HEK293 (cell line): ENCODE data around the gene PPP1R3E.
"Not testable (repeated sequence)": the region's sequence is repeated elsewhere in the genome, so short reads cannot be mapped to it uniquely, and the experiment has no call there.

Experiments
- CTCF ChIA-PET: fragments of 350-600 bp; formaldehyde crosslinking; extraction: SDS; loops from one replicate; lab custom pipeline; 2021; ENCODE audit warnings: antibody characterized with exemption; lab: Yijun Ruan, JAX
- POLR2A ChIA-PET: fragments of 300-600 bp; formaldehyde crosslinking; extraction: SDS; loops from one replicate; lab custom pipeline; 2020; ENCODE audit warnings: antibody characterized with exemption, inconsistent platforms; lab: Yijun Ruan, JAX
- H3K27ac ChIP-seq: fragments of 200-500 bp; sonication (Bioruptor generic); 2 replicates; pipeline ENCODE4 v1.5.1; 2014; ENCODE audit warnings: low read depth, low read length, control low read depth, inconsistent platforms; ENCODE audit errors: extremely low read depth
- H3K36me3 ChIP-seq, 2 experiments: fragments of 200-500 bp in 1 of 2; sonication (Bioruptor generic) in 1 of 2; 1 replicate in 1 of 2; 2 replicates in 1 of 2; pipeline ENCODE4 v1.5.1; 2014 to 2017; ENCODE audit warnings: inconsistent platforms in 2 of 2, low read length in 2 of 2; ENCODE audit not compliant: control insufficient read depth in 2 of 2, insufficient read depth in 1 of 2
- H3K4me1 ChIP-seq: fragments of 200-500 bp; sonication (Bioruptor generic); 2 replicates; pipeline ENCODE4 v1.5.1; 2014; ENCODE audit warnings: mild to moderate bottlenecking, low read length, inconsistent platforms; ENCODE audit not compliant: control insufficient read depth, insufficient read depth
- H3K4me3 ChIP-seq: 2 replicates; pipeline ENCODE4 v1.5.1; 2011; ENCODE audit warnings: low read depth, mild to moderate bottlenecking, control low read depth, low read length, moderate library complexity
- H3K9me3 ChIP-seq: fragments of 200-500 bp; sonication (Bioruptor generic); 2 replicates; pipeline ENCODE4 v1.5.1; 2014; ENCODE audit warnings: low read depth, low read length, inconsistent platforms; ENCODE audit not compliant: control insufficient read depth, insufficient read depth
- IKZF3 ChIP-seq: fragments of 450-650 bp; IDR thresholded peaks from 2 replicates; pipeline ENCODE4 v1.5.0; 2018; ENCODE audit warnings: missing biosample characterization, mild to moderate bottlenecking, missing genetic modification characterization, moderate library complexity
- INSM2 ChIP-seq: fragments of 450-650 bp; formaldehyde crosslinking; IDR thresholded peaks from 2 replicates; pipeline ENCODE4 v1.5.1; 2016; ENCODE audit warnings: missing biosample characterization, missing genetic modification characterization
- KLF7 ChIP-seq: fragments of 450-650 bp; formaldehyde crosslinking; IDR thresholded peaks from 2 replicates; pipeline ENCODE4 v1.5.1; 2016; ENCODE audit warnings: missing biosample characterization, missing genetic modification characterization, borderline replicate concordance
- KLF8 ChIP-seq: fragments of 450-650 bp; formaldehyde crosslinking; IDR thresholded peaks from 2 replicates; pipeline ENCODE4 v1.5.1; 2016; ENCODE audit warnings: missing biosample characterization, missing genetic modification characterization
- MEIS1 ChIP-seq: sonication (generic); formaldehyde crosslinking; IDR thresholded peaks from 2 replicates; pipeline ENCODE4 v1.8.1; 2022; ENCODE audit warnings: missing genetic modification reagents, mild to moderate bottlenecking, borderline replicate concordance
- MZF1 ChIP-seq: fragments of 450-650 bp; formaldehyde crosslinking; IDR thresholded peaks from 2 replicates; pipeline ENCODE4 v1.5.1; 2017; ENCODE audit warnings: missing biosample characterization, missing genetic modification characterization, borderline replicate concordance
- PRDM1 ChIP-seq: fragments of 450-650 bp; formaldehyde crosslinking; IDR thresholded peaks from 2 replicates; pipeline ENCODE4; 2016; ENCODE audit warnings: missing biosample characterization, missing genetic modification characterization
- SP3 ChIP-seq: fragments of 450-650 bp; formaldehyde crosslinking; IDR thresholded peaks from 2 replicates; pipeline ENCODE4 v1.5.1; 2016; ENCODE audit warnings: missing biosample characterization, missing genetic modification characterization
- ZBTB11 ChIP-seq: fragments of 450-650 bp; formaldehyde crosslinking; conservative IDR thresholded peaks from 2 replicates; pipeline ENCODE4 v1.5.1; 2016; ENCODE audit warnings: low read depth, missing biosample characterization, missing genetic modification characterization
- ZFHX2 ChIP-seq: fragments of 450-650 bp; formaldehyde crosslinking; conservative IDR thresholded peaks from 2 replicates; pipeline ENCODE4 v1.5.1; 2016; ENCODE audit warnings: missing biosample characterization, missing genetic modification characterization
- ZFP69B ChIP-seq: fragments of 450-650 bp; formaldehyde crosslinking; IDR thresholded peaks from 2 replicates; pipeline ENCODE4 v1.5.1; 2016; ENCODE audit warnings: missing biosample characterization, missing genetic modification characterization
- ZNF157 ChIP-seq: fragments of 450-650 bp; formaldehyde crosslinking; IDR thresholded peaks from 2 replicates; pipeline ENCODE4 v1.5.1; 2016; ENCODE audit warnings: missing biosample characterization, missing genetic modification characterization
- ZNF302 ChIP-seq: fragments of 450-650 bp; formaldehyde crosslinking; IDR thresholded peaks from 2 replicates; pipeline ENCODE4 v1.5.1; 2016; ENCODE audit warnings: missing biosample characterization, missing genetic modification characterization, low read depth
- ZNF366 ChIP-seq: fragments of 450-650 bp; formaldehyde crosslinking; conservative IDR thresholded peaks from 2 replicates; pipeline ENCODE4 v1.5.1; 2016; ENCODE audit warnings: missing biosample characterization, missing genetic modification characterization
- ZNF426 ChIP-seq: fragments of 450-650 bp; formaldehyde crosslinking; IDR thresholded peaks from 2 replicates; pipeline ENCODE4 v1.5.1; 2017; ENCODE audit warnings: missing biosample characterization, missing genetic modification characterization, mild to moderate bottlenecking, inconsistent platforms, moderate library complexity
- ZNF513 ChIP-seq: fragments of 450-650 bp; IDR thresholded peaks from 2 replicates; pipeline ENCODE4 v1.5.1; 2018; ENCODE audit warnings: missing biosample characterization, missing genetic modification characterization
- ZNF585B ChIP-seq: fragments of 450-650 bp; formaldehyde crosslinking; IDR thresholded peaks from 2 replicates; pipeline ENCODE4 v1.5.1; 2016; ENCODE audit warnings: missing biosample characterization, missing genetic modification characterization
- ZNF621 ChIP-seq: fragments of 450-650 bp; formaldehyde crosslinking; IDR thresholded peaks from 2 replicates; pipeline ENCODE4 v1.5.1; 2017; ENCODE audit warnings: missing biosample characterization, missing genetic modification characterization
- ZNF624 ChIP-seq: fragments of 450-650 bp; formaldehyde crosslinking; IDR thresholded peaks from 2 replicates; pipeline ENCODE4 v1.5.1; 2017; ENCODE audit warnings: missing biosample characterization, missing genetic modification characterization
- ZNF692 ChIP-seq: fragments of 450-650 bp; formaldehyde crosslinking; IDR thresholded peaks from 2 replicates; pipeline ENCODE4 v1.5.1; 2016; ENCODE audit warnings: missing biosample characterization, missing genetic modification characterization
- ZNF830 ChIP-seq: fragments of 450-650 bp; IDR thresholded peaks from 2 replicates; pipeline ENCODE4 v1.5.0; 2018; ENCODE audit warnings: missing biosample characterization, missing genetic modification characterization, low read depth, mild to moderate bottlenecking, moderate library complexity

PPP1R3E gene

GRCh38 chr14:23326491-23327332 lies 24.1 kb upstream of the PPP1R3E start (continued):
- 0 out of 2 replicates have a peak, but pooled peaks have one; percentile 6 for TF ChIP-seq ZNF513 (tag by site-specific recombination)
- no peak for TF ChIP-seq ZNF692 (tag by site-specific recombination)
- TF ChIP-seq ZFHX2 (tag by site-specific recombination) = no peak
- TF ChIP-seq ZNF585B (tag by site-specific recombination) = no peak
- no peak for TF ChIP-seq ZNF366

- H3K36me3 ChIP-seq = peaks cover 25 to 37% of the 10 kb centered on the region in 2 experiments
- not testable (repeated sequence) for H3K4me1 ChIP-seq, H3K9me3 ChIP-seq, H3K4me3 ChIP-seq, H3K27ac ChIP-seq
- ChIA-PET CTCF (interaction anchor here (1.2 to 5.1 kb wide), 3 partner anchors 55 to 257 kb away, joined by 3 to 61 read pairs (median 6); no protein-coding TSS in a partner anchor), POLR2A (interaction anchor here (2.0 to 2.7 kb wide), 3 partner anchors 19 to 54 kb away, joined by 11 to 12 read pairs (median 12); partner anchors contain the start of genes BCL2L2 and PPP1R3E)
- 0 out of 2 replicates have a peak, but pooled peaks have one; percentile 40 for TF ChIP-seq IKZF3 (tag by site-specific recombination)
Measured at GRCh38 chr14:23325746-23326145, 23.1 kb upstream of the PPP1R3E start.

GRCh38 chr14:23324993-23325392 lies 22.3 kb upstream of the PPP1R3E start:
- CTCF ChIA-PET = interaction anchor here (1.0 kb wide), 1 partner anchor 55 kb away, joined by 4 read pairs; no protein-coding TSS in a partner anchor
- Histone ChIP-seq H3K9me3 (no peaks in the 10 kb centered on the region), H3K36me3 (peaks cover 25 to 37% of the 10 kb centered on the region in 2 experiments), H3K4me1 (peaks cover 11% of the 10 kb centered on the region), H3K4me3 (no peak overlapping the region), H3K27ac (no peak overlapping the region)
- POLR2A ChIA-PET = no interaction called here
- no peak for TF ChIP-seq SP3 (tag by site-specific recombination)
- no peak for TF ChIP-seq PRDM1 (tag by site-specific recombination)
- TF ChIP-seq ZBTB11 (tag by site-specific recombination) = no peak
- TF ChIP-seq INSM2 (tag by site-specific recombination) = no peak
- TF ChIP-seq MEIS1 (CRISPR knock-in tag) = no peak
- no peak for TF ChIP-seq KLF7 (tag by site-specific recombination)
- no peak for TF ChIP-seq ZNF624 (tag by site-specific recombination)
- no peak for TF ChIP-seq MZF1 (tag by site-specific recombination)
- no peak for TF ChIP-seq ZNF157 (tag by site-specific recombination)
- no peak for TF ChIP-seq ZNF830 (tag by site-specific recombination)
- TF ChIP-seq ZNF621 = no peak
- no peak for TF ChIP-seq ZFP69B (tag by site-specific recombination)
- no peak for TF ChIP-seq ZNF302 (tag by site-specific recombination)
- no peak for TF ChIP-seq KLF8 (tag by site-specific recombination)
- no peak for TF ChIP-seq ZNF426 (tag by site-specific recombination)
